Measurements from ENCODE around the gene SMYD2. TPM values are rescaled to one million over a fixed set of nuclear protein-coding genes. Genes with fewer than 3 reads are reported as not detected.
A peak's percentile ranks its signal among the peaks of the same experiment; 100 is the strongest.

SMYD2 gene
- total and polyA plus RNA-seq, 10 of the 15 experiments (the other 5 are each of a cell fraction or from before 2014, with no cell fraction given) = 8.3 to 55.7 (median 26.4) TPM

DNA sequence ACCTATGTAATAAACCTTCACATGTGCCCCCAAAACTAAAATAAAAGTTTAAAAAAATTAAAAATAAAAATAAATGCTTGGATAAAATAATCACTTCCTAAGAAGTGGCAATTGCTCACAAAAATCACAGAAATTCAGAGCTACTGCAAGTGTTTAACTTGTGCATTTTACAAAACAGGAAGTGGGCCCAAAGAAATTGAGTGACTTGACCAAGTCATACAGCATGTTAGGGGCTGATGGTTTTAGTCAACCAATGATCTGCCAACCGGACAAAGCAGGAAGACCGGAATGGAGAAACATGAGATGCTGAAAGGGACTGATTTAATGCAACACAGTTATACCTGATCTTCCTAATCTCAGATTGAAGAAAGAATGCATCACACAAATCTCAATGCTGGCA lies 96.5 kb downstream of the SMYD2 start:
- no peak for DNase-seq (ENCODE audit: low read depth, low spot score)
- Histone ChIP-seq H3K4me2 (ENCODE audit: control insufficient read depth, insufficient read depth) (no peak overlapping the region), H3K9me3 (replicated peaks; ENCODE audit: control insufficient read depth, insufficient read depth, low read length) (no peaks in the 10 kb centered on the region), H3K4me1 (ENCODE audit: control insufficient read depth, insufficient read depth, low read length) (no peaks in the 10 kb centered on the region), H4K20me1 (ENCODE audit: control insufficient read depth, insufficient read depth) (no peaks in the 10 kb centered on the region; the same call in 1 of the 2 replicates), H3K9ac (ENCODE audit: control insufficient read depth, insufficient read depth, low read length) (no peak overlapping the region), H3K27me3 (replicated peaks in 1 of 2; ENCODE audit: control insufficient read depth in 2 of 2, insufficient read depth in 2 of 2, low read length in 1 of 2) (no peaks in the 10 kb centered on the region; a peak in 1 of 4 replicates), H3K4me3 (no peak overlapping the region), H2AFZ (ENCODE audit: control insufficient read depth, low read depth, low read length) (no peak overlapping the region), H3K79me2 (ENCODE audit: control insufficient read depth, insufficient read depth, low read length) (no peaks in the 10 kb centered on the region), H3K27ac (ENCODE audit: control insufficient read depth, insufficient read depth) (no peak overlapping the region), H3K36me3 (ENCODE audit: control insufficient read depth in 2 of 2, insufficient read depth in 2 of 2, low read length in 1 of 2) (no peaks in the 10 kb centered on the region)
- intact Hi-C loops (cut with micrococcal nuclease; ENCODE audit: unreplicated experiment) (no loop called here), in situ Hi-C loops (cut with MboI) (no loop called here)
- no TSS peak for BruUV-seq (replicated peaks)
- TF ChIP-seq SPI1 (IDR thresholded peaks at IDR 0.05; ENCODE audit: borderline replicate concordance, insufficient read depth, low read depth, low read length) (peak; percentile 74), NRF1 (conservative IDR thresholded peaks at IDR 0.05; ENCODE audit: low read depth, low read length) (no peak)
- ChIA-PET CTCF (interaction anchor here (1.5 kb wide), 1 partner anchor 44 kb away, joined by 4 read pairs; no protein-coding TSS in a partner anchor), RAD21 (ENCODE audit: unreplicated experiment) (interaction anchor here (1.5 kb wide), 1 partner anchor 49 kb away, joined by 3 read pairs; no protein-coding TSS in a partner anchor), SMC1A (ENCODE audit: uncharacterized antibody, unreplicated experiment) (interaction anchor here (0.6 to 2.1 kb wide), 4 partner anchors 10 to 208 kb away, joined by 3 to 7 read pairs (median 3); no protein-coding TSS in a partner anchor), POLR2A (no interaction called here)
- WGBS (ENCODE audit: insufficient coverage, insufficient replicate concordance, low lambda C conversion rate, missing lambda C conversion rate) = 71% methylated on average over 2 of the region's 2 CpGs
- peak; percentile 54; the same call in 2 of the 3 replicates for ATAC-seq
- FAIRE-seq = no peak

DNA sequence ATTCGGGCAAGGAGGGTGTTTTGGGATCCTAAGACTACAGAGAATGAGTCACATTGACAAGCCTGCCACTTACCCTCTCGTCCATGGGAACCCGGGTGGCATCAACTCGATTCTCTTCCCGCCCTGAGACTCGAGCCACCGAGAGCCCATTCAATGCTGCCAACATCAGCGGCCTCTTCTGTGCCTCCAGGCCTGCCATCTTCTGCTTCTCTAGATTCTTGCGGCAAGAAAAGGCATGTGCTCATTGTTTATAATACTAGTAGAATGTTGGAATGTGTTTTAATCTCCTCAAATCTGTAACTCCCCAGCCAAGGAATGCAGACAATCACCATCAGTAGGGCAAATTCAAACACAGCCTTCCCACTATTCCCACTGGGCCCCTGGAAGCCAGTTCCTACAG lies 96.9 kb downstream of the SMYD2 start:
- Histone ChIP-seq H3K79me2 (ENCODE audit: control insufficient read depth, insufficient read depth, low read length) (no peaks in the 10 kb centered on the region), H3K27me3 (replicated peaks in 1 of 2; ENCODE audit: control insufficient read depth in 2 of 2, insufficient read depth in 2 of 2, low read length in 1 of 2) (no peaks in the 10 kb centered on the region; a peak in 1 of 4 replicates), H4K20me1 (ENCODE audit: control insufficient read depth, insufficient read depth) (no peaks in the 10 kb centered on the region; the same call in 1 of the 2 replicates), H3K9me3 (replicated peaks; ENCODE audit: control insufficient read depth, insufficient read depth, low read length) (no peaks in the 10 kb centered on the region), H3K4me2 (ENCODE audit: control insufficient read depth, insufficient read depth) (no peak overlapping the region), H3K36me3 (ENCODE audit: control insufficient read depth in 2 of 2, insufficient read depth in 2 of 2, low read length in 1 of 2) (no peaks in the 10 kb centered on the region), H2AFZ (ENCODE audit: control insufficient read depth, low read depth, low read length) (no peak overlapping the region), H3K4me1 (ENCODE audit: control insufficient read depth, insufficient read depth, low read length) (no peaks in the 10 kb centered on the region), H3K27ac (ENCODE audit: control insufficient read depth, insufficient read depth) (no peak overlapping the region), H3K4me3 (no peak overlapping the region), H3K9ac (ENCODE audit: control insufficient read depth, insufficient read depth, low read length) (no peak overlapping the region)
- BruUV-seq (replicated peaks) = no TSS peak
- RAD21 ChIA-PET (ENCODE audit: unreplicated experiment) = interaction anchor here (1.5 kb wide), 1 partner anchor 50 kb away, joined by 3 read pairs; no protein-coding TSS in a partner anchor
- in situ Hi-C loops (cut with MboI) (no loop called here), intact Hi-C loops (cut with micrococcal nuclease; ENCODE audit: unreplicated experiment) (no loop called here)
- no peak for FAIRE-seq
- WGBS (ENCODE audit: insufficient coverage, insufficient replicate concordance, low lambda C conversion rate, missing lambda C conversion rate) = 57% methylated on average over 9 of the region's 9 CpGs
- SMC1A ChIA-PET (ENCODE audit: uncharacterized antibody, unreplicated experiment) = interaction anchor here (0.9 to 2.1 kb wide), 4 partner anchors 25 to 207 kb away, joined by 3 to 7 read pairs (median 3); no protein-coding TSS in a partner anchor
- CTCF ChIA-PET = no interaction called here
- no peak for ATAC-seq
- POLR2A ChIA-PET = no interaction called here
- no peak for DNase-seq (ENCODE audit: low read depth, low spot score)
- no peak for TF ChIP-seq RELA (IDR thresholded peaks at IDR 0.05; ENCODE audit: borderline replicate concordance, partially characterized antibody)
- no peak for TF ChIP-seq SPI1 (IDR thresholded peaks at IDR 0.05; ENCODE audit: borderline replicate concordance, insufficient read depth, low read depth, low read length)
- TF ChIP-seq CBX3 (IDR thresholded peaks at IDR 0.05; ENCODE audit: borderline replicate concordance, low read depth) = no peak
- no peak for TF ChIP-seq NRF1 (conservative IDR thresholded peaks at IDR 0.05; ENCODE audit: low read depth, low read length)
- TF ChIP-seq IRF4 (IDR thresholded peaks at IDR 0.05; ENCODE audit: low read depth, low read length) = no peak
- no peak for TF ChIP-seq EGR1 (IDR thresholded peaks at IDR 0.05; ENCODE audit: borderline replicate concordance in 1 of 2, low read depth in 2 of 2, low read length in 2 of 2)
- TF ChIP-seq PML (IDR thresholded peaks at IDR 0.05; ENCODE audit: low read length) = no peak
- no peak for TF ChIP-seq SIN3A (IDR thresholded peaks at IDR 0.05; ENCODE audit: low read depth, low read length)
- no peak for TF ChIP-seq EED (IDR thresholded peaks at IDR 0.05; ENCODE audit: low read depth)
- TF ChIP-seq CREM (IDR thresholded peaks at IDR 0.05; ENCODE audit: low read depth) = no peak
- TF ChIP-seq POLR2AphosphoS5 (IDR thresholded peaks at IDR 0.05; ENCODE audit: low read length) = no peak
- TF ChIP-seq GATAD2B (conservative IDR thresholded peaks at IDR 0.05; ENCODE audit: low read depth) = no peak
- no peak for TF ChIP-seq CBX5 (IDR thresholded peaks at IDR 0.05; ENCODE audit: low read depth)
- no peak for TF ChIP-seq MXI1 (IDR thresholded peaks at IDR 0.05; ENCODE audit: low read depth, low read length)
- no peak for TF ChIP-seq SMARCA5 (IDR thresholded peaks at IDR 0.05)
- TF ChIP-seq, protein P1, sequence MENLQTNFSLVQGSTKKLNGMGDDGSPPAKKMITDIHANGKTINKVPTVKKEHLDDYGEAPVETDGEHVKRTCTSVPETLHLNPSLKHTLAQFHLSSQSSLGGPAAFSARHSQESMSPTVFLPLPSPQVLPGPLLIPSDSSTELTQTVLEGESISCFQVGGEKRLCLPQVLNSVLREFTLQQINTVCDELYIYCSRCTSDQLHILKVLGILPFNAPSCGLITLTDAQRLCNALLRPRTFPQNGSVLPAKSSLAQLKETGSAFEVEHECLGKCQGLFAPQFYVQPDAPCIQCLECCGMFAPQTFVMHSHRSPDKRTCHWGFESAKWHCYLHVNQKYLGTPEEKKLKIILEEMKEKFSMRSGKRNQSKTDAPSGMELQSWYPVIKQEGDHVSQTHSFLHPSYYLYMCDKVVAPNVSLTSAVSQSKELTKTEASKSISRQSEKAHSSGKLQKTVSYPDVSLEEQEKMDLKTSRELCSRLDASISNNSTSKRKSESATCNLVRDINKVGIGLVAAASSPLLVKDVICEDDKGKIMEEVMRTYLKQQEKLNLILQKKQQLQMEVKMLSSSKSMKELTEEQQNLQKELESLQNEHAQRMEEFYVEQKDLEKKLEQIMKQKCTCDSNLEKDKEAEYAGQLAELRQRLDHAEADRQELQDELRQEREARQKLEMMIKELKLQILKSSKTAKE (IDR thresholded peaks at IDR 0.05; ENCODE audit: low read depth, poor library complexity, severe bottlenecking) = no peak
- no peak for TF ChIP-seq ASH2L (IDR thresholded peaks at IDR 0.05; ENCODE audit: borderline replicate concordance, low read depth)

Data from GM12878 (cell line).